WTC11 (cell line): ENCODE measurements around the gene RRBP1. TPM values are rescaled to one million over a fixed set of nuclear protein-coding genes. Genes with fewer than 3 reads are reported as not detected.

Experiments
- ATAC-seq: fragments of 200-7000 bp; cut with Tn5 transposase; 2 replicates; pipeline ENCODE4 v1.10.0; 2021; ENCODE audit warnings: mild to moderate bottlenecking, moderate library complexity
- CTCF ChIA-PET: fragments of 300-600 bp; sonication (Branson Sonifier 250); formaldehyde crosslinking; loops from one replicate; lab custom pipeline; 2021; ENCODE audit warnings: antibody characterized with exemption; lab: Charles Lee
- POLR2A ChIA-PET: fragments of 350-600 bp; sonication (Branson Sonifier 250); formaldehyde crosslinking; loops from one replicate; lab custom pipeline; 2021; ENCODE audit warnings: antibody characterized with exemption; lab: Charles Lee
- DNase-seq: peaks from one replicate; pipeline ENCODE4 v3.0.0; 2021; ENCODE audit warnings: low spot score
- H3K27ac Mint-ChIP-seq: 2 replicates; pipeline ENCODE4 v1.8.0; 2021; ENCODE audit warnings: mixed read lengths
- H3K27me3 Mint-ChIP-seq: 2 replicates; pipeline ENCODE4 v1.8.0; 2021; ENCODE audit warnings: low read depth, mild to moderate bottlenecking, moderate library complexity, mixed read lengths
- H3K36me3 Mint-ChIP-seq: 2 replicates; pipeline ENCODE4 v1.8.0; 2021; ENCODE audit warnings: mixed read lengths
- H3K4me1 Mint-ChIP-seq: 2 replicates; pipeline ENCODE4 v1.8.0; 2022; ENCODE audit warnings: mixed read lengths
- H3K4me3 Mint-ChIP-seq: 2 replicates; pipeline ENCODE4 v1.8.0; 2021; ENCODE audit warnings: mild to moderate bottlenecking, moderate library complexity, mixed read lengths
- H3K9me3 Mint-ChIP-seq: 2 replicates; pipeline ENCODE4 v1.8.0; 2021; ENCODE audit warnings: mixed read lengths
- ATF6 ChIP-seq: sonication (generic); formaldehyde crosslinking; IDR thresholded peaks from 2 replicates; pipeline ENCODE4 v1.8.1; 2023; ENCODE audit warnings: mild to moderate bottlenecking, missing genetic modification reagents
- CBFB ChIP-seq: sonication (generic); formaldehyde crosslinking; IDR thresholded peaks from 2 replicates; pipeline ENCODE4 v1.8.1; 2022; ENCODE audit warnings: mild to moderate bottlenecking, low read depth, missing genetic modification reagents
- CDX4 ChIP-seq: fragments of 250-450 bp; sonication (Bioruptor Pico); IDR thresholded peaks from 2 replicates; pipeline ENCODE4 v1.9.0; 2021; ENCODE audit warnings: moderate library complexity, mild to moderate bottlenecking, inconsistent platforms, borderline replicate concordance
- CREM ChIP-seq: sonication (generic); formaldehyde crosslinking; IDR thresholded peaks from 2 replicates; pipeline ENCODE4 v1.8.1; 2022; ENCODE audit warnings: mild to moderate bottlenecking, missing genetic modification reagents, moderate library complexity
- E2F5 ChIP-seq: sonication (generic); formaldehyde crosslinking; IDR thresholded peaks from 2 replicates; pipeline ENCODE4 v1.8.1; 2022; ENCODE audit warnings: mild to moderate bottlenecking, moderate library complexity, missing genetic modification reagents
- ELF4 ChIP-seq: sonication (generic); formaldehyde crosslinking; IDR thresholded peaks from 2 replicates; pipeline ENCODE4 v1.8.1; 2022; ENCODE audit warnings: low read depth, mild to moderate bottlenecking, moderate library complexity, missing genetic modification reagents
- ETV6 ChIP-seq: sonication (generic); formaldehyde crosslinking; IDR thresholded peaks from 2 replicates; pipeline ENCODE4 v1.8.1; 2022; ENCODE audit warnings: mild to moderate bottlenecking, missing genetic modification reagents
- FOXJ3 ChIP-seq: sonication (generic); formaldehyde crosslinking; IDR thresholded peaks from 2 replicates; pipeline ENCODE4 v1.9.0; 2021; ENCODE audit warnings: missing genetic modification reagents, mild to moderate bottlenecking, borderline replicate concordance
- FOXK1 ChIP-seq: sonication (generic); formaldehyde crosslinking; IDR thresholded peaks from 2 replicates; pipeline ENCODE4 v1.8.0; 2022; ENCODE audit warnings: mild to moderate bottlenecking, moderate library complexity, missing genetic modification reagents
- GABPB1 ChIP-seq: sonication (generic); formaldehyde crosslinking; IDR thresholded peaks from 2 replicates; pipeline ENCODE4 v1.8.1; 2023; ENCODE audit warnings: mild to moderate bottlenecking, missing genetic modification reagents
- HMGXB4 ChIP-seq: sonication (generic); formaldehyde crosslinking; IDR thresholded peaks from 2 replicates; pipeline ENCODE4 v1.8.1; 2023; ENCODE audit warnings: mild to moderate bottlenecking, moderate library complexity, missing genetic modification reagents
- IRF2 ChIP-seq: sonication (generic); formaldehyde crosslinking; IDR thresholded peaks from 2 replicates; pipeline ENCODE4 v1.8.0; 2022; ENCODE audit warnings: low read depth, missing genetic modification reagents, borderline replicate concordance
- JUN ChIP-seq: sonication (generic); formaldehyde crosslinking; IDR thresholded peaks from 2 replicates; pipeline ENCODE4 v1.8.0; 2023; ENCODE audit warnings: mild to moderate bottlenecking, missing genetic modification reagents
- KAT7 ChIP-seq: sonication (generic); formaldehyde crosslinking; IDR thresholded peaks from 2 replicates; pipeline ENCODE4 v1.8.1; 2023; ENCODE audit warnings: missing genetic modification reagents, mild to moderate bottlenecking, borderline replicate concordance
- NFATC4 ChIP-seq: fragments of 250-450 bp; sonication (Bioruptor Pico); IDR thresholded peaks from 2 replicates; pipeline ENCODE4 v1.9.0; 2021; ENCODE audit warnings: mild to moderate bottlenecking
- RORB ChIP-seq: fragments of 250-450 bp; sonication (Bioruptor Pico); IDR thresholded peaks from 2 replicates; pipeline ENCODE4 v1.9.0; 2021; ENCODE audit warnings: mild to moderate bottlenecking
- SMAD4 ChIP-seq: sonication (generic); formaldehyde crosslinking; IDR thresholded peaks from 2 replicates; pipeline ENCODE4 v1.8.0; 2022; ENCODE audit warnings: mild to moderate bottlenecking, missing genetic modification reagents
- SOX15 ChIP-seq: fragments of 250-450 bp; sonication (Bioruptor Pico); IDR thresholded peaks from 2 replicates; pipeline ENCODE4 v1.9.0; 2021; ENCODE audit warnings: mild to moderate bottlenecking
- TEAD4 ChIP-seq: sonication (generic); formaldehyde crosslinking; IDR thresholded peaks from 2 replicates; pipeline ENCODE4 v1.8.0; 2022; ENCODE audit warnings: mild to moderate bottlenecking, missing genetic modification reagents
- ZBTB21 ChIP-seq: sonication (generic); formaldehyde crosslinking; IDR thresholded peaks from 2 replicates; pipeline ENCODE4 v1.8.1; 2023; ENCODE audit warnings: mild to moderate bottlenecking, missing genetic modification reagents, borderline replicate concordance
- ZNF281 ChIP-seq: sonication (generic); formaldehyde crosslinking; IDR thresholded peaks from 2 replicates; pipeline ENCODE4 v1.8.0; 2023; ENCODE audit warnings: mild to moderate bottlenecking, missing genetic modification reagents
- ZNF671 ChIP-seq: fragments of 250-450 bp; sonication (Bioruptor Pico); IDR thresholded peaks from 2 replicates; pipeline ENCODE4 v1.8.0; 2021; ENCODE audit warnings: mild to moderate bottlenecking
- total RNA-seq: library from RNA; stranded (reverse); gene quantifications from 3 replicates; pipeline ENCODE4 v1.2.3, GENCODE V29; 2021
- TF ChIP-seq, protein P1 (sequence below): fragments of 200-600 bp; IDR thresholded peaks from 2 replicates; pipeline ENCODE4 v1.8.0; 2022; ENCODE audit warnings: antibody characterized with exemption
- TF ChIP-seq, protein P2 (sequence below): sonication (generic); formaldehyde crosslinking; IDR thresholded peaks from 2 replicates; pipeline ENCODE4 v1.8.0; 2022; ENCODE audit warnings: mild to moderate bottlenecking, missing genetic modification reagents

RRBP1 gene
- total RNA-seq, 1 experiment from 2014 or later: 171 TPM

DNA sequence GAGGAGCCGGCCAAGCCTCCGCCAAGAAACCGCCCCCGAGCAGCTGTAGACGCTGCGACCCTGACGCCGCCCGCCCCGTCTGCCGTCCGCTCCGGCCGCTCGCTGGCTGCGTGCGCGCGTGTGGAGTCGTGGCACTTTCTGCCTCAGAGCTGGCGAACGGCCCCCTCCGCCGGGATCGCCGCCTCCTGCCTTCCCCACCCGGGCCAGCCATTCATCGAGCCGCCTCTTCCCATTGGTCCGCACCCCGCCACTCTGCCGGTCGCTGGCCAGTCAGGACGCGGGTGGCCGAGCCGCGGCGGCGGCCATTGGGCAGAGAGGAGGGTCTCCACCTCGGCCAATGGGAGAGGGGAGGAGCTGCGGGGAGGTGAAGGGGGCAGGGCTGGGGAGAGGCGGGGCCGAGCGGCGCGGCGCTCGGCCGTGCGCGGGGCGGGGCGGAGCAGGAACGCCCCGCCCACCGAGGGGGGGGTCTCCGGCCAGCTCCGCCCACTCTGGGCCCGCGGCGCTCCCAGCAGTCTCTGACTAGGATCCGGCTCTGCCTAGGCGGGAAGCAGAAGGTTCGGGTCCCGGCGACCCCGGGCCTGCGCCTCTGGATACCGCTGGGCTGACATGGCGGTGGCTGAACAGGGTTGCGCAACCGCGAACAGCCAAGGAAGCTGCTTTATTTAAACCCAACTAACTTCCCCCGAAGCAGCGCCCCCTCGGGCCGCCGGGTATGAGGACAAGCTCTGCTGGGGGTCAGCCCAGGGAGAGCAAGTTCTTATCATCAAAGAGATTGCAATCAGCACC lies at the start of gene RRBP1 (continued):
- TF ChIP-seq, protein P1, sequence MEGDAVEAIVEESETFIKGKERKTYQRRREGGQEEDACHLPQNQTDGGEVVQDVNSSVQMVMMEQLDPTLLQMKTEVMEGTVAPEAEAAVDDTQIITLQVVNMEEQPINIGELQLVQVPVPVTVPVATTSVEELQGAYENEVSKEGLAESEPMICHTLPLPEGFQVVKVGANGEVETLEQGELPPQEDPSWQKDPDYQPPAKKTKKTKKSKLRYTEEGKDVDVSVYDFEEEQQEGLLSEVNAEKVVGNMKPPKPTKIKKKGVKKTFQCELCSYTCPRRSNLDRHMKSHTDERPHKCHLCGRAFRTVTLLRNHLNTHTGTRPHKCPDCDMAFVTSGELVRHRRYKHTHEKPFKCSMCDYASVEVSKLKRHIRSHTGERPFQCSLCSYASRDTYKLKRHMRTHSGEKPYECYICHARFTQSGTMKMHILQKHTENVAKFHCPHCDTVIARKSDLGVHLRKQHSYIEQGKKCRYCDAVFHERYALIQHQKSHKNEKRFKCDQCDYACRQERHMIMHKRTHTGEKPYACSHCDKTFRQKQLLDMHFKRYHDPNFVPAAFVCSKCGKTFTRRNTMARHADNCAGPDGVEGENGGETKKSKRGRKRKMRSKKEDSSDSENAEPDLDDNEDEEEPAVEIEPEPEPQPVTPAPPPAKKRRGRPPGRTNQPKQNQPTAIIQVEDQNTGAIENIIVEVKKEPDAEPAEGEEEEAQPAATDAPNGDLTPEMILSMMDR: peak; percentile 72
- TF ChIP-seq CDX4 (CRISPR knock-in tag) (no peak), ZNF671 (CRISPR knock-in tag) (no peak), GABPB1 (peak; percentile 78; the same call in 1 of the 2 replicates), CBFB (CRISPR knock-in tag) (no peak), ETV6 (no peak), ZBTB21 (CRISPR knock-in tag) (peak; percentile 48; the same call in 1 of the 2 replicates), ZNF281 (CRISPR knock-in tag) (peak; percentile 42; the same call in 1 of the 2 replicates), TEAD4 (no peak)

- ATAC-seq (no peak), DNase-seq (no peak)
- TF ChIP-seq SMAD4: no peak
- Mint-ChIP-seq H3K27ac (peak overlapping the region; percentile 52; the same call in 1 of the 2 replicates), H3K4me1 (peaks cover 20% of the 10 kb centered on the region), H3K4me3 (no peak overlapping the region), H3K9me3 (peaks cover 7% of the 10 kb centered on the region), H3K36me3 (peaks cover 5% of the 10 kb centered on the region), H3K27me3 (no peaks in the 10 kb centered on the region)
- ChIA-PET POLR2A (no interaction called here), CTCF (interaction anchor here (1.7 kb wide), 1 partner anchor 49 kb away, joined by 6 read pairs; no protein-coding TSS in a partner anchor)
Observed at GRCh38 chr20:17731233-17731632, 49.2 kb upstream of the RRBP1 start.

- peaks cover 13% of the 10 kb centered on the region for H3K4me1 Mint-ChIP-seq
- POLR2A ChIA-PET: no interaction called here
- no peaks in the 10 kb centered on the region for H3K9me3 Mint-ChIP-seq
- DNase-seq (no peak), ATAC-seq (no peak)
- no peaks in the 10 kb centered on the region; the same call in 1 of the 2 replicates for H3K27me3 Mint-ChIP-seq
- H3K36me3 Mint-ChIP-seq: no peaks in the 10 kb centered on the region
- no peak overlapping the region for H3K4me3 Mint-ChIP-seq
- H3K27ac Mint-ChIP-seq: no peak overlapping the region
- CTCF ChIA-PET: no interaction called here
- TF ChIP-seq ELF4 (CRISPR knock-in tag) (no peak), ATF6 (CRISPR knock-in tag) (no peak), GABPB1 (no peak), SOX15 (CRISPR knock-in tag) (no peak), RORB (no peak), JUN (CRISPR knock-in tag) (no peak), FOXJ3 (CRISPR knock-in tag) (no peak), IRF2 (CRISPR knock-in tag) (no peak), E2F5 (CRISPR knock-in tag) (no peak), HMGXB4 (CRISPR knock-in tag) (no peak), CREM (CRISPR knock-in tag) (no peak), KAT7 (CRISPR knock-in tag) (no peak), NFATC4 (no peak), FOXK1 (no peak)
- TF ChIP-seq, protein P2, sequence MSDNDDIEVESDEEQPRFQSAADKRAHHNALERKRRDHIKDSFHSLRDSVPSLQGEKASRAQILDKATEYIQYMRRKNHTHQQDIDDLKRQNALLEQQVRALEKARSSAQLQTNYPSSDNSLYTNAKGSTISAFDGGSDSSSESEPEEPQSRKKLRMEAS (CRISPR knock-in tag): no peak
Observed at GRCh38 chr20:17730071-17730470, 48.0 kb upstream of the RRBP1 start.
